Erythroblast (primary cell): ENCODE results near the gene CNTN4.
"Not testable (repeated sequence)": the region's sequence is repeated elsewhere in the genome, so short reads cannot be mapped to it uniquely, and the experiment has no call there.

Experiments used
- DNase-seq, 2 experiments: peaks; one replicate each; lab custom pipeline; 2025; lab: John Stamatoyannopoulos, UW
- GATA1 ChIP-seq: IDR thresholded peaks from 2 replicates; pipeline ENCODE4 v1.6.1; 2011; ENCODE audit warnings: low read depth, mild to moderate bottlenecking, control low read depth, low read length, moderate library complexity
- POLR2A ChIP-seq: IDR thresholded peaks from 2 replicates; pipeline ENCODE4 v1.6.1; 2011; ENCODE audit warnings: mild to moderate bottlenecking, low read length

The CNTN4 gene

GRCh38 chr3:2098398-2099027 is at the start of gene CNTN4:
Gene CNTN4, plus strand, starts transcription at chr3:2098866.
- DNase-seq: peak; percentile 0 to 1
- no peak for TF ChIP-seq POLR2A
- TF ChIP-seq GATA1: no peak

GRCh38 chr3:2061360-2061759 is 37.3 kb upstream of the CNTN4 start:
- DNase-seq: no peak
- TF ChIP-seq GATA1 (no peak), POLR2A (no peak)

- TF ChIP-seq POLR2A (no peak), GATA1 (no peak)
- no peak for DNase-seq
Observed at GRCh38 chr3:2071531-2071930, 27.1 kb upstream of the CNTN4 start.

- TF ChIP-seq GATA1 (no peak), POLR2A (no peak)
- no peak for DNase-seq
Observed at GRCh38 chr3:2078821-2079220, 19.8 kb upstream of the CNTN4 start.

GRCh38 chr3:2082871-2083480 is 15.7 kb upstream of the CNTN4 start:
- no peak for DNase-seq
- no peak for TF ChIP-seq POLR2A
- no peak for TF ChIP-seq GATA1

GRCh38 chr3:2083558-2083957 is 15.1 kb upstream of the CNTN4 start:
- DNase-seq: not testable (repeated sequence)

GRCh38 chr3:2090095-2090911 is 8.4 kb upstream of the CNTN4 start:
- TF ChIP-seq POLR2A (no peak), GATA1 (no peak)
- no peak for DNase-seq

- TF ChIP-seq GATA1 (no peak), POLR2A (no peak)
- DNase-seq: no peak
Observed at GRCh38 chr3:2092758-2093157, 5.9 kb upstream of the CNTN4 start.

- no peak for TF ChIP-seq GATA1
- no peak for TF ChIP-seq POLR2A
- no peak for DNase-seq
Observed at GRCh38 chr3:2094941-2095340, 3.7 kb upstream of the CNTN4 start.

- TF ChIP-seq GATA1: no peak
- no peak for TF ChIP-seq POLR2A
- DNase-seq: no peak
Observed at GRCh38 chr3:2096216-2096615, 2.5 kb upstream of the CNTN4 start.

GRCh38 chr3:2097641-2098191 is 950 bp upstream of the CNTN4 start:
- no peak for DNase-seq
- no peak for TF ChIP-seq GATA1
- no peak for TF ChIP-seq POLR2A

- no peak for DNase-seq
- TF ChIP-seq GATA1 (no peak), POLR2A (no peak)
Observed at GRCh38 chr3:2099028-2099671, 484 bp downstream of the CNTN4 start.

GRCh38 chr3:2099779-2100191 is 1.1 kb downstream of the CNTN4 start:
- no peak for DNase-seq
- no peak for TF ChIP-seq POLR2A
- no peak for TF ChIP-seq GATA1

GRCh38 chr3:2106438-2106837 is 7.8 kb downstream of the CNTN4 start:
- DNase-seq: no peak
- TF ChIP-seq GATA1: no peak
- TF ChIP-seq POLR2A: no peak
